Fibroblast of skin of scalp (primary cell): ENCODE measurements around the gene ARHGAP26.

Experiments used
- DNase-seq: peaks from one replicate; pipeline ENCODE4 v3.0.0-alpha.2; 2013

ARHGAP26 gene

DNA sequence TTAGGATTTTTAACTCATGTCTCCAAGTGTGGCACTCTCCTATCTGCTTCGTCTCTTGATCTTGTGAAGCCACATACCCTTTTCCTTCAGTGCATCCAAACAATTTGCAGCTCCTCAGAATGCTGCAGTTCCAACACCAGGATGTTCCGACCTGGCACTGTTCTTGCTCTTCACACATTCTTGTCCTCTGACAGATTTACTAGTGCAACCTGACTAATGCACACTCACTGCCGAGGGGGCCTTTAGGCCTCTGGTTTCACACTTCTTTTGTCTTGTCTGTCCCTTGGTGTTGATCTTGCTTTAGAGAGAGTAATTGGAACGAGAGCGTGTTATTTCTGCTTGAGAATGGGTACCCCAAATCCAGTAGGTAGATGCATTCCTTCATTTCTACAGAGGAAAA lies 15.0 kb downstream of the ARHGAP26 start:
- no peak for DNase-seq

DNA sequence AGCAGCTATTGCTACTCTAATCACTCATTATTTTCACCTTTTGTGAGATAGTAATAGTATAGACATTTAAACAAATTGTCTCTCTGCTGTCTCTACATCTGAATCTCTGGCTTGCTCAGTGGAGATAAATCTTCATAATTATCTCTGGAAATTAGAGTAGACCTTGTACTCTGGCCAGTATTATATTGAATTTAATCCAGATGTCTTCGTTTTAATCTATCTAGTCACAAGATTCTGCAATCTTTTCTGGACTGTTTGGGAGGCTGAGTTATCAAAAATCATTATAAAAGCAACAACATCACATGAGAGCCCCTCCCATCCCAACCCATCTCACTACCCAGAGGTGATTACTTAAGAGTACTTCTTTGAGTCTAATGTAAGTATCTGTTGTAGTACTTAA lies 19.0 kb downstream of the ARHGAP26 start:
- DNase-seq, result no peak

- DNase-seq, result no peak
These were observed 22.1 kb downstream of the ARHGAP26 start for GRCh38 chr5:142792012-142792864.

- DNase-seq, result no peak
These were observed 22.7 kb downstream of the ARHGAP26 start for GRCh38 chr5:142792865-142793232.

DNA sequence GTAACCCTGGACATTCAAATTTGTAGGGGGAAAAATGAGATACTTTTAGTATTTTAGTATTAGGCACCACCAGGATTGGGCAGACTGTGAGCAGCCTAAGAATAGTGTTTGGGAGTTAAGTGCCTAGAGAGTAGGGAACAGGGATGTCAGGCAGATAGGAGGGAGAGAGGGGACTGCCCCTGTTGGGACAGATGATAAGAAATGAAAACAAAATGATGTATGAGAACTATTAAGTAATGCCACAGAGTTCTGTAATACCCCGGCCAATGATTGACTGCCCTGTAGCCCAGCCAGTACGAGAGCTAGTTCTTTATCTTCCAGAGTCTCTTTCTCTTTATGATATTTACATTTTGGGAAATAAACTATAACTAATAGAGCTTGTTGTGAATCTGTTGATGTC lies 24.4 kb downstream of the ARHGAP26 start:
- no peak for DNase-seq

- DNase-seq, result no peak
These were observed 25.1 kb downstream of the ARHGAP26 start for GRCh38 chr5:142795251-142795650.

DNA sequence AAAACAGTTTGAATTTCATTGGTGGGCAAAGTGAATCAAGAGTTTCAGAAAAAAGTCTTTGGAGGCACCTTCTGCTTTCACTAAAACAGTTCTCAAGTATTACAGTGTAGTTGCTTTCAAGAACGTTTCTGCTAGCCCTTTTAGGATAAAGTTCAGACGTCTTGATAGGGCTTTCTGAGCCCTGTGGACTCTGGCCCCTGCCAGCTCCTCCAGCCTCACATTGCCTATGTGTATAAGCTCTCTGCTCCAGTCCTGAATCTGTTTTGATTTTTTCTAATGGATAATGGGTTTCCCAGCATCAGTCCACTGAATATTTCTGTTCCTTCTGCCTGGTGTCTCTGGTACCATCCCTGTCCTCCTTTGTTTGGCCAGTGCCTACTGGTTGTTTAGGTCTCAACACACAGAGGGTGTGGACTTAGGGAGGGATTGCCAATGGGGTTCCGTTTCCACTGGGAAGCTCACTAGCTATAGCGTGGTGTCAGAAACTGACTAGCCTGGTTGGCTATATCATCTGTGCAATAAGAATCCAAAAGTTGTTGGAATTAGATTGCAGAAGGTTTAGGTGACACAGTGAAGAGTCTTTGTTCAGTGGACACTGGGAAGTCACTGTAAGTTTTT lies 26.4 kb downstream of the ARHGAP26 start:
- no peak for DNase-seq

DNA sequence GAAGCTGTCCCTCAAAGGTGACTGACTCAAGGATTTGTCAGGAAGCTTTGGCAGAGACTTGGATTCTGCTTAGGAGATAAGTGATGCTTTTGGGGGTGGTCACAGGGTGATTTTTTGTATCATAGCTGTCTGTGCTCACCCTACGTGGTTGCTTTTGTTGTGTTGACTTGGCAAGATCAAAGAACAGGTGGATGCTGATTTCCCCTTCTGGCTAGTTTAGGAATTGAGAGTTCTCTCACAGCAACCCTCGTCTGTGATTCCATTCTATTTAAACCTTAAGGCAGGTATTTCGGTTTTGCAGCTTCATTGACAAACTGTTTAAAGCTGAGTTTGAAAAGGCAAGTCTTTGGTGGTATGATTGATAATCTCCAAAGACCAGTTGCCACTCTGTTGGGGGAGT lies 27.2 kb downstream of the ARHGAP26 start:
- DNase-seq, result no peak

GRCh38 chr5:142798099-142798770 lies 28.1 kb downstream of the ARHGAP26 start:
- DNase-seq, result no peak

GRCh38 chr5:142800776-142801494 lies 30.8 kb downstream of the ARHGAP26 start:
- no peak for DNase-seq

DNA sequence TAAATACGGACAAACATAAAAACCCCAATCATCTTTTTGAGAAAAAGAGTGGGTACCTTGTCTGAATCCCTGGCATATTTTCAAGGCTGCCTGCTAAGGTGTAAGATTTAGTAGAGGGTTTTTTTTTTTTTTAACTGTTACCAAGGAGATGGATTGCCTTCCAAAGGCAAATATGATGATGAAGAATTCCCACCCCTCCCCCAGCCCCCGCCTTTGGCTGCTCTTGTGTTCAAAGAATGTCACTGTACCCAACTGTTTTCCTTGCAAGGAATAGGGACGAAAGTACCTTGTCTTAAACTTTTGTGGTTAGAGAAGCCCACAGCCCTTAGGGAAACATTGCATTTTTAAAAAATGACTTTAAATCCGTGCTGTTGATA lies 31.3 kb downstream of the ARHGAP26 start:
- no peak for DNase-seq

GRCh38 chr5:142803428-142804125 lies 33.4 kb downstream of the ARHGAP26 start:
- no peak for DNase-seq

DNA sequence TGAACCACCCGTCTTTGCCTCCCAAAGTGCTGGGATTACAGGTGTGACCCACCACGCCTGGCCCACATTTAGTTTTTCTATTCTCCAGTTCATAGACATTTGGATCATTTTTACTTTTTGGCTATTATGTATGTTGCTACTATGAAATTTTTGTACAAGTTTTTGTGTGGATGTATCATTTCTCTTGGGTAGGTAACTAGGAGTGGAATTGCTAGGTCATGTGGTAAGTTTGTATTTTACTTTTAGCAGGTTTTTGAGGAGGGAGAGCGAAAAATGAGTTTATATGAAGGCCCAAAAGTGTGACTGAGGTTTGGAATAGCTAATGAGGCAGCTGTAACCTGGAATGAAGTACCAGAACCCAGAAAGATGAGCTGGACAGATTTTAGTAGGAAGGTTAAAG lies 35.2 kb downstream of the ARHGAP26 start:
- DNase-seq, result no peak

- DNase-seq, result no peak
These were observed 36.7 kb downstream of the ARHGAP26 start for GRCh38 chr5:142806841-142807267.

DNA sequence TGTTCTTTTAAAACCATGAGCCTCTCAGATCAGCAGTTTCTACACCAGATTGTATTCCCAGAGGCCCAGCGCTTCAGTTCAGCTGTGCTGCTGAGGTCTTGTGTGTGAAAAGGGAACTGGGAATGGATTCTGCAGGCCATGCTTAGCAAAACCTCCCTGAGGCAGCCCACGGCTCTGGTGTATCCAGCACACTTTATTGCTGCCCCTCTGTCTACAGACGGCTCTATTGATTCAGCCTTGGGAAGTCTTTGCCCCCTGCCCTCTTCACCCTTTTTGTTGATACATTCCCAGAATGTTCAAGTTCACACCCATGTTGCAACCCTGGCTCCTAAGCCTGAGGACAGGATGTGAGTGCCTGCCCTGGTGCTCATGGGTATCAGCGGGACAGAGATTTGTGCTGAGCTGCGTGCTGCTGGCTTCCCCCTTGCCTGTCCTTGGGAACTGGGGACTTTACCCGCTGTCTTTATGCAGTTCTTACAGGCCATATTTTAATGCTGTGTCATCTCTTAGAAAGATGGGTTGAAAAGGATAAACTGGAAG lies 37.3 kb downstream of the ARHGAP26 start:
- DNase-seq, result no peak

GRCh38 chr5:142808878-142809598 lies 38.9 kb downstream of the ARHGAP26 start:
- no peak for DNase-seq

GRCh38 chr5:142810081-142810480 lies 39.9 kb downstream of the ARHGAP26 start:
- DNase-seq, result peak; percentile 8

- DNase-seq, result no peak
These were observed 40.6 kb downstream of the ARHGAP26 start for GRCh38 chr5:142810743-142811290.

DNA sequence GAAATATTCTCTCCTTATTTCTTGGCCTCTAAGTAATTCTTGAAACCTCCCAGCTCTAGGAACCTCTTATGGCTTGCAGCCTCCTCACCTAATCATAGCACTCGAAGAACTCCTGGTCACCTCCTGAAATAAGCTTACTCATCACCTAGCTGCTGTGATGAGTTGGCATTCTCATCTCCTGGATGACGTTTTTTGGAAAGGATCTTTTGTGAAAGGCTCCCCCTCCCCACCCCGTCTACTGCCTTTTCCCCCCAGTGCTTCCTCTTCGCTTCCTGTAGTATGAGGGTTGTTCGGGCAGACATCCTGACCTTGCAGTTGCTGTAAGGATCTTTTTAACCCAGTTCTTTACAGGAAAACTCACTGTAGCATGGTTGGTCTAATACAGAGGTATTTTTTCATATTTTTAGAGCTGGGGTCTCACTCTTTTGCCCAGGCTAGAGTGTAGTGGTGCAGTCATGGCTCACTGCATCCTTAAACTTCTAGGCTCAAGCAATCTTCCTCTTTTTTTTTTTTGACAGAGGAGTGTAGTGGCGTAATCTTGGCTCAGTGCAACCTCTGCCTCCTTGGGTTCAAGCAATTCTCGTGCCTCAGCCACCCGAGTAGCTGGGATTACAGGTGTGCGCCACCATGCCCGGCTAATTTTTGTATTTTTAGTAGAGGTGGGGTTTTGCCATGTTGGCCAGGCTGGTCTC lies 41.8 kb downstream of the ARHGAP26 start:
- no peak for DNase-seq

- DNase-seq, result no peak
These were observed 43.0 kb downstream of the ARHGAP26 start for GRCh38 chr5:142813220-142813619.
